ENCODE results near the gene CLDN5. TPM values are rescaled to one million over a fixed set of nuclear protein-coding genes. Genes with fewer than 3 reads are reported as not detected.

The CLDN5 gene
- total RNA-seq, 1 donor from 2014 or later, result 0.44 TPM

Other genes with a start within 250 kb of the CLDN5 start
- 0.43 and 1.3 TPM in 2 replicates for gene CLTCL1, start 232.7 kb downstream of the CLDN5 start, total RNA-seq
- 42.6 and 45.0 TPM in 2 replicates for gene HIRA, start 92.7 kb downstream of the CLDN5 start, total RNA-seq
- 35.2 and 37.6 TPM in 2 replicates for gene MRPL40, start 91.9 kb downstream of the CLDN5 start, total RNA-seq
- 25.7 and 28.5 TPM in 2 replicates for gene C22orf39, start 76.7 kb downstream of the CLDN5 start, total RNA-seq
- gene UFD1, start 45.2 kb downstream of the CLDN5 start, total RNA-seq, result 96.2 and 99.9 TPM in 2 replicates
- 121 and 123 TPM in 2 replicates for gene CDC45, start 44.5 kb downstream of the CLDN5 start, total RNA-seq
- 0.44 and 1.4 TPM in 2 replicates for gene SEPTIN5, start 190.1 kb upstream of the CLDN5 start, total RNA-seq
- gene GP1BB, start 199.1 kb upstream of the CLDN5 start, total RNA-seq, result not detected in 2 replicates
- gene TBX1, start 236.4 kb upstream of the CLDN5 start, total RNA-seq, result 0.09 TPM in 1 of 2 replicates, not detected in the other